ENCODE measurements around the gene CCDC80. TPM values are rescaled to one million over a fixed set of nuclear protein-coding genes. Genes with fewer than 3 reads are reported as not detected.

The CCDC80 gene
- total RNA-seq, 1 donor from 2014 or later = 3.7 TPM

DNA sequence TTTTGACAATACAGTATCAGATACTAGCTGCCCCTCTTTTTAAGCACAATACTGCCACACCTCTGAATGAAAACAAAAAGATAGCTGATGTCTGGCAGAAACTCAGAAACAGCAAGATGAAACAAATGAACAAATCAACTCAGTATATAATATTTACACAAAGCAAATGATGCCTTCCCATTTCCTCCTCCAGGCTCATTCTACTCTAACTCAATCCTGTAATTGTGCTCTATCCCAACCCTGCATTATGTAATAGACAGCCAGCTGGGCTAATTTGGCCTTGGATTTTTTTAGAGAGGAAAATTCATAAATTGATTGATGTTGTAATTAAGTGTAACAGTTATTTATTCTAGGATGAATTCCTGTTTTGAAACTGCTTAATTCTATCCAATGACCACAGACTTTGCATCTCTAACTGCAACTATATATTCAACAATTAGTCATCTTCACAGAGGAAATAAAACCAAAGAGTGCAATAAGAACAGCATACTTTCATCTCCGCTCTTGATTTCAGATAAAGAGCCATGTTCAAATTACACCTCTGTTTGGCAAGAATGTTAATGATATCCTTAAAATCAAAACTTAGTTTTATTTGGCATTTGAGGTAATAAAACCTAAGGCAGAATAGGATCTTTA is 85.3 kb downstream of the CCDC80 start:
- Mint-ChIP-seq H3K9me3 (ENCODE audit: unreplicated experiment) (no peaks in the 10 kb centered on the region), H3K4me3 (ENCODE audit: unreplicated experiment) (peak overlapping the region; percentile 27), H3K27me3 (ENCODE audit: unreplicated experiment) (peaks cover 2% of the 10 kb centered on the region), H3K27ac (ENCODE audit: unreplicated experiment) (no peak overlapping the region), H3K4me1 (ENCODE audit: unreplicated experiment) (peaks cover 14% of the 10 kb centered on the region), H3K36me3 (ENCODE audit: low read depth, unreplicated experiment) (peaks cover 15% of the 10 kb centered on the region)
- TF ChIP-seq, protein P1, sequence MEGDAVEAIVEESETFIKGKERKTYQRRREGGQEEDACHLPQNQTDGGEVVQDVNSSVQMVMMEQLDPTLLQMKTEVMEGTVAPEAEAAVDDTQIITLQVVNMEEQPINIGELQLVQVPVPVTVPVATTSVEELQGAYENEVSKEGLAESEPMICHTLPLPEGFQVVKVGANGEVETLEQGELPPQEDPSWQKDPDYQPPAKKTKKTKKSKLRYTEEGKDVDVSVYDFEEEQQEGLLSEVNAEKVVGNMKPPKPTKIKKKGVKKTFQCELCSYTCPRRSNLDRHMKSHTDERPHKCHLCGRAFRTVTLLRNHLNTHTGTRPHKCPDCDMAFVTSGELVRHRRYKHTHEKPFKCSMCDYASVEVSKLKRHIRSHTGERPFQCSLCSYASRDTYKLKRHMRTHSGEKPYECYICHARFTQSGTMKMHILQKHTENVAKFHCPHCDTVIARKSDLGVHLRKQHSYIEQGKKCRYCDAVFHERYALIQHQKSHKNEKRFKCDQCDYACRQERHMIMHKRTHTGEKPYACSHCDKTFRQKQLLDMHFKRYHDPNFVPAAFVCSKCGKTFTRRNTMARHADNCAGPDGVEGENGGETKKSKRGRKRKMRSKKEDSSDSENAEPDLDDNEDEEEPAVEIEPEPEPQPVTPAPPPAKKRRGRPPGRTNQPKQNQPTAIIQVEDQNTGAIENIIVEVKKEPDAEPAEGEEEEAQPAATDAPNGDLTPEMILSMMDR (IDR thresholded peaks at IDR 0.05; ENCODE audit: unreplicated experiment) = no peak
- no peak for DNase-seq (ENCODE audit: low spot score)

DNA sequence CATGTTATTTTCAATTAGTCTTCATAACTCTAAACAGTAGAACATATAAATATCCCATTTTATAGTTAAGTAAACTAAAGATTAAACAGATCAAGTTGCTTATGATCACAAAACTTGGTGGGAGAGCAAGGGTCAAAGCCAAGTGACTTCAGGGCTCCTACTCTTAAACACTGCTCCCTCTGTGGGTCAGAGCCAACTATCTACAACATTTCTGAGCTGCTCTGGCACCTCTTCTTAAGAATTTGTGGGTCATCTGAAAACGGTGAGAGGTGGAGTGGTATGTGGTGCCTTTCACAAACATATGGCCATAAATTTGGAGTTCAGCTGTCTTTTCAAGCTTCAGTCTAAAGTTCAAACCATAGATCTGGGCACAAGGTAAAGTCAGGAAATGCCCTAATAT is 90.1 kb downstream of the CCDC80 start:
- DNase-seq (ENCODE audit: low spot score) = no peak
- TF ChIP-seq, protein P1 (IDR thresholded peaks at IDR 0.05; ENCODE audit: unreplicated experiment) = no peak
- H3K36me3 Mint-ChIP-seq (ENCODE audit: low read depth, unreplicated experiment) = peaks cover 6% of the 10 kb centered on the region

More for the DNA sequence above, 90.1 kb downstream of the CCDC80 start:
- Mint-ChIP-seq H3K27me3 (ENCODE audit: unreplicated experiment) (no peaks in the 10 kb centered on the region), H3K4me1 (ENCODE audit: unreplicated experiment) (no peaks in the 10 kb centered on the region), H3K4me3 (ENCODE audit: unreplicated experiment) (no peak overlapping the region), H3K27ac (ENCODE audit: unreplicated experiment) (no peak overlapping the region), H3K9me3 (ENCODE audit: unreplicated experiment) (no peaks in the 10 kb centered on the region)

Other genes starting within 250 kb of the CCDC80 start
- not detected for gene BTLA, start 141.7 kb downstream of the CCDC80 start, total RNA-seq (ENCODE audit: unreplicated experiment)
- 46.3 TPM for gene ATG3, start 79.2 kb downstream of the CCDC80 start, total RNA-seq (ENCODE audit: unreplicated experiment)
- 30.0 TPM for gene SLC35A5, start 79.1 kb downstream of the CCDC80 start, total RNA-seq (ENCODE audit: unreplicated experiment)
- not detected for gene CD200R1L, start 205.7 kb upstream of the CCDC80 start, total RNA-seq (ENCODE audit: unreplicated experiment)